HG03108 (cell line): ENCODE data around the gene CTDSP2.
"Not testable (repeated sequence)": the region's sequence is repeated elsewhere in the genome, so short reads cannot be mapped to it uniquely, and the experiment has no call there.

Experiments
- ATAC-seq: cut with Tn5 transposase; IDR thresholded peaks from one replicate; pipeline ENCODE4 v1.9.1; 2021; ENCODE audit warnings: moderate library complexity; ENCODE audit not compliant: unreplicated experiment

CTDSP2 gene

GRCh38 chr12:57783861-57784260 lies 62.7 kb downstream of the CTDSP2 start:
- ATAC-seq = no peak

- no peak for ATAC-seq
Measured at GRCh38 chr12:57783466-57783801, 63.1 kb downstream of the CTDSP2 start.

GRCh38 chr12:57782608-57783465 lies 63.7 kb downstream of the CTDSP2 start, which contains the start of gene TSFM:
Gene TSFM (plus strand): TSS chr12:57782787. CDS start chr12:57782802, 15 bp downstream.
- peak; percentile 92 for ATAC-seq

GRCh38 chr12:57782243-57782607 lies 64.3 kb downstream of the CTDSP2 start:
- no peak for ATAC-seq

- ATAC-seq = no peak
Measured at GRCh38 chr12:57781801-57782200, 64.7 kb downstream of the CTDSP2 start.

- ATAC-seq = no peak
Measured at GRCh38 chr12:57781244-57781643, 65.3 kb downstream of the CTDSP2 start.

GRCh38 chr12:57780284-57780897 lies 66.1 kb downstream of the CTDSP2 start:
- ATAC-seq = no peak

GRCh38 chr12:57779736-57780135 lies 66.8 kb downstream of the CTDSP2 start:
- ATAC-seq = no peak

GRCh38 chr12:57777911-57778310 lies 68.6 kb downstream of the CTDSP2 start:
- no peak for ATAC-seq

- ATAC-seq = no peak
Measured at GRCh38 chr12:57777367-57777766, 69.2 kb downstream of the CTDSP2 start.

- ATAC-seq = no peak
Measured at GRCh38 chr12:57776247-57776587, 70.3 kb downstream of the CTDSP2 start.

- ATAC-seq = no peak
Measured at GRCh38 chr12:57775563-57776246, 70.8 kb downstream of the CTDSP2 start.

- no peak for ATAC-seq
Measured at GRCh38 chr12:57775044-57775443, 71.5 kb downstream of the CTDSP2 start.

- ATAC-seq = not testable (repeated sequence)
Measured at GRCh38 chr12:57774634-57775033, 71.9 kb downstream of the CTDSP2 start.

GRCh38 chr12:57772429-57773322 lies 73.9 kb downstream of the CTDSP2 start, which contains the start of gene EEF1AKMT3:
Gene EEF1AKMT3 (plus strand): TSS chr12:57772614. CDS start chr12:57772725, 111 bp downstream.
- ATAC-seq = peak; percentile 19

GRCh38 chr12:57771873-57772428 lies 74.6 kb downstream of the CTDSP2 start, which contains the start of gene METTL1:
Gene METTL1 (minus strand): TSS chr12:57772105. CDS start chr12:57772083, 22 bp downstream.
- peak; percentile 72 for ATAC-seq

- ATAC-seq = peak; percentile 61
Measured at GRCh38 chr12:57771236-57771872, 75.2 kb downstream of the CTDSP2 start.

- ATAC-seq = no peak
Measured at GRCh38 chr12:57770734-57771133, 75.8 kb downstream of the CTDSP2 start.
